ENCODE measurements around the gene NXF1.
"Not testable (repeated sequence)": the region's sequence is repeated elsewhere in the genome, so short reads cannot be mapped to it uniquely, and the experiment has no call there.

The NXF1 gene

DNA sequence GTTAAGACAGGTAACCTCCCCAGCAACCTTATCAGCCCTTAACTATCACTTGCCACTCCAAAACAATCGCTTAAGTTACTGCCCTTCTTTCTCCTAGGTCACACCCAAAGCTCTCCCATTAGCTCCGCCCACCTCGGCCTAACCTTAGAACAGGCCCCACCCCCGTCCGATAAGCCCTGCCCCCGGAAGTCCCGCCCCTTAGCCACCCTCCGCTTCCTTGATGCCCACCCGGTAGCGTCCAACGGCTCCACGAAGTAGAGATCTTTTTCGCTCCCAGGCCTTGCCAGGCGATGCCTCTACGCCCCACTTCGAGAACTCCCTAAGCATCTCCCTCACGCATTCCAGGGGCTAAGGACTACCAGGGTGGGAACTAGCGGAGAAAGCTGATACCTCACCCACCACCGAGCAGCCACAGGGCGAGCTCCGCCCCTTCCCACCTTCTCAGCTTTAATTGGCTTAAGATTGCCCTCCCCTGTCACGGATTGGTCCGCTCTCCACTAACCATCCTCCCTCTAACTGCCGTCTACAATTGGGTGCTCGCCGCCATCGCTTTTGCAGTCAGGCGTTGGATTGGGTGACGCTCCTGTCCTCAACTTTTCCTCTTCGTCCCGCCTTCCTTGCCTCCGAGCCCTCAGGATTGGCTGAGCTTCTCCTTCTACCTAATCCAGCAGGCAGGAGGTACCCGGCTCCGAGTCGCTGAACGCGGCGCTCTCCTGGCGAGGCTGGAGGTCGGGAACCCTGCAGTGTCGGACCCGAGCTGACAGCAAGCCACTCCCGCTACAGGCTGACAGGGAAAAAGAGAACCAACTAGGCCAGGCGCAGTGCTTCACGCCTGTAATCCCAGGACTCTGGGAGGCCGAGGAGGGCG lies 51.3 kb downstream of the NXF1 start, which contains the start of gene ZBTB3:
Gene ZBTB3, minus strand, starts transcription at position 425 of the 868 bp plus-strand sequence. CDS start 496 bp downstream, outside the sequence.
- no peaks in the 10 kb centered on the region for H3K27me3 ChIP-seq (ENCODE audit: insufficient read depth, low read depth)
- H3K9ac ChIP-seq = peak within 1 kb of the TSS; percentile 38; the same call in 1 of the 2 replicates
- H3K27ac ChIP-seq = peak within 1 kb of the TSS; percentile 39; the same call in 1 of the 2 replicates
- peak within 1 kb of the TSS; percentile 80 for H2AFZ ChIP-seq (ENCODE audit: low read depth)
- no peak within 1 kb of the TSS for H3K4me3 ChIP-seq (IDR thresholded peaks at IDR 0.05; ENCODE audit: insufficient read depth, low read depth, low read length)
- TF ChIP-seq, protein P1, sequence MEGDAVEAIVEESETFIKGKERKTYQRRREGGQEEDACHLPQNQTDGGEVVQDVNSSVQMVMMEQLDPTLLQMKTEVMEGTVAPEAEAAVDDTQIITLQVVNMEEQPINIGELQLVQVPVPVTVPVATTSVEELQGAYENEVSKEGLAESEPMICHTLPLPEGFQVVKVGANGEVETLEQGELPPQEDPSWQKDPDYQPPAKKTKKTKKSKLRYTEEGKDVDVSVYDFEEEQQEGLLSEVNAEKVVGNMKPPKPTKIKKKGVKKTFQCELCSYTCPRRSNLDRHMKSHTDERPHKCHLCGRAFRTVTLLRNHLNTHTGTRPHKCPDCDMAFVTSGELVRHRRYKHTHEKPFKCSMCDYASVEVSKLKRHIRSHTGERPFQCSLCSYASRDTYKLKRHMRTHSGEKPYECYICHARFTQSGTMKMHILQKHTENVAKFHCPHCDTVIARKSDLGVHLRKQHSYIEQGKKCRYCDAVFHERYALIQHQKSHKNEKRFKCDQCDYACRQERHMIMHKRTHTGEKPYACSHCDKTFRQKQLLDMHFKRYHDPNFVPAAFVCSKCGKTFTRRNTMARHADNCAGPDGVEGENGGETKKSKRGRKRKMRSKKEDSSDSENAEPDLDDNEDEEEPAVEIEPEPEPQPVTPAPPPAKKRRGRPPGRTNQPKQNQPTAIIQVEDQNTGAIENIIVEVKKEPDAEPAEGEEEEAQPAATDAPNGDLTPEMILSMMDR (conservative IDR thresholded peaks at IDR 0.05; ENCODE audit: low read depth, low read length) = no peak
- no peaks in the 10 kb centered on the region for H3K36me3 ChIP-seq (ENCODE audit: insufficient read depth)
- peaks cover 5% of the 10 kb centered on the region for H3K4me1 ChIP-seq (ENCODE audit: low read depth, poor library complexity, severe bottlenecking)
- no peaks in the 10 kb centered on the region for H3K79me2 ChIP-seq (ENCODE audit: insufficient read depth, low read depth)
- H4K20me1 ChIP-seq (ENCODE audit: insufficient read depth) = no peaks in the 10 kb centered on the region
- peak within 1 kb of the TSS; percentile 64 for H3K4me2 ChIP-seq

DNA sequence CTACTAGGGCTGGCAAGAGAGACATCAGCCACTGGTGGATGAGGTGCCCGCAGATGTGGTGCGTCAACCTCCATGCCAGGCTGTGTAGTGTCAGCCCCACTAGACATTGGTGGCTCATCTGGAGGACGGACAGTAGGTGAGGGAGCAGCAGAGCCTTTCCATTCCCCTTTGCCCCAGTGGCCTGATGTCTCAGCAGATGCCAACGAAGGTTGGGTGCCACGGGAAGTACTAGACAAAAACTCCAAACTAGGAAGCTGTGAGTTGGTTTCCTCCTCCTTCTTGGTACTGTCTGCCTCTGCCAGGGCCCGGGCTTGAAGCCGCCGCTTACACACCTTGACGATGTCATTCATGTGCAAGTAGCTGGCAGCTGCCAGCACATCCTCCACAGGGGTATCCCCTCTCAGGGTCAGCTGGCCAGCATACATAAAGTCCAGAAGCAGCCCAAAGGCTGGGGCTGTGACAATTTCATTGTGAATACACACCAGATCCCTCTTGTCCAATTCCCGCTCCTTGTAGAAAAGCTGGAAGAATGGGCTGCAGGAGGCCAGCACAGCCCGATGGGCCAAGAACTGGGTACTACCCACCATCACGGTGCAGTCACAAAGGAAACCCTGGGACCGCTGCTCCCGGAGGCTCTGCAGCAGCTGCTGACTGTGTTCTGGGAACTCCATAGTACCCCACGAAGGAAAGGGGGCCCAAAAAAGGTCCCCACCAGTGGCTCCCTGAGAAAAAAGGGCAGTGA lies 52.1 kb downstream of the NXF1 start:
- no peaks in the 10 kb centered on the region for H3K36me3 ChIP-seq (ENCODE audit: insufficient read depth)
- H3K4me1 ChIP-seq (ENCODE audit: low read depth, poor library complexity, severe bottlenecking) = peaks cover 5% of the 10 kb centered on the region
- H3K4me3 ChIP-seq (IDR thresholded peaks at IDR 0.05; ENCODE audit: insufficient read depth, low read depth, low read length) = no peak overlapping the region
- H2AFZ ChIP-seq (ENCODE audit: low read depth) = peak overlapping the region; percentile 76; the same call in 1 of the 2 replicates
- H4K20me1 ChIP-seq (ENCODE audit: insufficient read depth) = no peaks in the 10 kb centered on the region
- no peaks in the 10 kb centered on the region for H3K79me2 ChIP-seq (ENCODE audit: insufficient read depth, low read depth)
- TF ChIP-seq, protein P1 (conservative IDR thresholded peaks at IDR 0.05; ENCODE audit: low read depth, low read length) = no peak
- peak overlapping the region; percentile 64 for H3K4me2 ChIP-seq
- H3K27me3 ChIP-seq (ENCODE audit: insufficient read depth, low read depth) = no peaks in the 10 kb centered on the region
- H3K27ac ChIP-seq = 0 out of 2 replicates have a peak overlapping the region, but pooled peaks have one; percentile 39
- H3K9ac ChIP-seq = no peak overlapping the region

DNA sequence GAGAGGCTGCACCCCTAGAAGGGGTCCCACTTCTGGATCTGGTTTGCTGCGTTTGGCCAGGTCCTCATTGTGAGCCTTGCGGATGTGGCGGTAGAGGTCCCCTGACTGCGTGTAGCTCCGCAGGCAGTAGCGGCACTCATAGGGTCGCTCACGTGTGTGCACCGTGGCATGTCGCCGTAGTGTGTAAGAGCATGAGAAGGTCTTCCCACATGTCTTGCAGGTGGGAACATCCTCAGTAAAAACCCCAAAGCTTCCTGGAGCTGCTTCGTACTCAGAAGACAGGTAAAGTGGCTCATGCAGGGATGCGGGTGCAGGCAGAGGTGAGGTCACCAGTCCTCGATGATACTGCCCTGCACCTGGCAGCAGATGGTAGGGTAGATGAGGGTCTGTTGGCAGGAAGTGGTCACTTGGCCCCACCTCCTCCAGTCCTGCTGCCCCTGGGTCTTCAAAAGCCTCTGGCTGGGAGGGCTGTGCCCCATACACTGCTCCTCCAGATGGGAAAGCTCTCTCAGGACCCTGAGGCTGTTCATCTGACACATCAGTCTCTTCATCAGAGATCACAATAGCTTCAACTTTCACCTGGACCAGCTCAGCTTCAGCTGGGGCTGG lies 53.0 kb downstream of the NXF1 start:
- H3K9ac ChIP-seq = no peak overlapping the region
- TF ChIP-seq, protein P1 (conservative IDR thresholded peaks at IDR 0.05; ENCODE audit: low read depth, low read length) = no peak
- H2AFZ ChIP-seq (ENCODE audit: low read depth) = no peak overlapping the region
- no peaks in the 10 kb centered on the region for H3K27me3 ChIP-seq (ENCODE audit: insufficient read depth, low read depth)
- H3K79me2 ChIP-seq (ENCODE audit: insufficient read depth, low read depth) = no peaks in the 10 kb centered on the region
- no peaks in the 10 kb centered on the region for H3K36me3 ChIP-seq (ENCODE audit: insufficient read depth)
- peaks cover 5% of the 10 kb centered on the region for H3K4me1 ChIP-seq (ENCODE audit: low read depth, poor library complexity, severe bottlenecking)
- no peak overlapping the region for H3K4me2 ChIP-seq
- H3K27ac ChIP-seq = no peak overlapping the region
- H4K20me1 ChIP-seq (ENCODE audit: insufficient read depth) = no peaks in the 10 kb centered on the region
- no peak overlapping the region for H3K4me3 ChIP-seq (IDR thresholded peaks at IDR 0.05; ENCODE audit: insufficient read depth, low read depth, low read length)

DNA sequence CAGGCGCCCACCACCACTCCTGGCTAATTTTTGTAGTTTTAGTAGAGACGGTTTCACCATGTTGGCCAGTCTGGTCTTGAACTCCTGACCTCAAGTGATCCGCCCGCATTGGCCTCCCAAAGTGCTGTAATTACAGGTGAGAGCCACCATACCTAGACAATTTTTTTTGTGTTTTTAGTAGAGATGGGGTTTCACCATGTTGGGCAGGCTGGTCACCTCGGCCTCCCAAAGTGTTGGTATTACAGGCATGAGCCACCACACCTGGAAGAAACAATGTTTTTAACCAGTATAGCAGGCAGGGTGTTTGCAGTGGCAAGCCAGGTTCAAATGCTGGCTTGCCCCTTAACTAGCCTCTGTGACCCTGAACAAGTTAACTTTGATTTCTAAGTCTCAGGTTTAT lies 55.3 kb downstream of the NXF1 start:
- not testable (repeated sequence) for H3K27ac ChIP-seq; H3K79me2 ChIP-seq (ENCODE audit: insufficient read depth, low read depth); H3K4me1 ChIP-seq (ENCODE audit: low read depth, poor library complexity, severe bottlenecking)

More for the DNA sequence above, 55.3 kb downstream of the NXF1 start:
- not testable (repeated sequence) for H3K27me3 ChIP-seq (ENCODE audit: insufficient read depth, low read depth); H4K20me1 ChIP-seq (ENCODE audit: insufficient read depth); H3K9ac ChIP-seq; H3K4me2 ChIP-seq; H3K36me3 ChIP-seq (ENCODE audit: insufficient read depth); H2AFZ ChIP-seq (ENCODE audit: low read depth); H3K4me3 ChIP-seq (IDR thresholded peaks at IDR 0.05; ENCODE audit: insufficient read depth, low read depth, low read length)

Measured in KMS-11 (cell line).